ENCODE measurements around the gene ENAH.
"Not testable (repeated sequence)": the region's sequence is repeated elsewhere in the genome, so short reads cannot be mapped to it uniquely, and the experiment has no call there.

Gene ENAH

DNA sequence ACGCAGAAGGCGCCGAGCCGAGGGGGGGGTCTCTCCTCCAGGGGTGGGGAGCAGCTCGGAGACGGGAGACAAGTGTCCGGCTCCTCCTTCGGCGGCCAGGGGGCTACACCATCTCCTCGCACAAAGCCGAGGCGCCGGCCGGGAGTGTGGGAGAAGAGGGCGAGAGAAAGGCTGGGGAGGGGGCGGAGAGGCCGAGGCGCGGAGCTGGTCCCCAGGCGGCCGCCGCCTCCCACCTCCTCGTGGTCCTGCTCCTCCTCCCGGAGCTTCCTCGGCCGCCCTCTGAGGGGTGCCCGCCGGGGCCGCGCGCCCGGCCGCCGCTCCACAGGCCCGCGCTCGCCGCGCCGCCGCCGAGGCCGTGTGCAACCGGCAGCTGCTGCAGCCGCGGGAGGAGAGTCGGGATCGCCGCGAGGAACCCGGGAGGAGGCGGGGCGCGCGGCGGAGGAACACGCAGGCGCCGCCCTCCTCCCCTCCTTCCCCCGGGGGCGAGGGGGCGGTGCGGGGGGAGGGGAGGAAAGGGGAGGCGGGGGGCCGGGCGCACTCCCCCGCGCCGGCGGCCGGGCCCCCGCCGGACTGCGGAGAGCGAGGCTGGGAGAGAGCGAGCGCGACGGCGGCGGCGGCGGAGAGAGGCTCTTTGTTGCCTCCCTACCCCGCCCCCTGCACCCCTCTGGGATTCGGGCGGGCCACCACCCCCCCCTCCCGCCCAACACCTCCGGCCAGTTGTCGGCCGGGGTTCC lies at the start of gene ENAH:
ENAH (minus strand) TSS at position 395 of the 734 bp plus-strand sequence. CDS start 433 bp downstream, outside the sequence.
- DNase-seq = peak; percentile 14

DNA sequence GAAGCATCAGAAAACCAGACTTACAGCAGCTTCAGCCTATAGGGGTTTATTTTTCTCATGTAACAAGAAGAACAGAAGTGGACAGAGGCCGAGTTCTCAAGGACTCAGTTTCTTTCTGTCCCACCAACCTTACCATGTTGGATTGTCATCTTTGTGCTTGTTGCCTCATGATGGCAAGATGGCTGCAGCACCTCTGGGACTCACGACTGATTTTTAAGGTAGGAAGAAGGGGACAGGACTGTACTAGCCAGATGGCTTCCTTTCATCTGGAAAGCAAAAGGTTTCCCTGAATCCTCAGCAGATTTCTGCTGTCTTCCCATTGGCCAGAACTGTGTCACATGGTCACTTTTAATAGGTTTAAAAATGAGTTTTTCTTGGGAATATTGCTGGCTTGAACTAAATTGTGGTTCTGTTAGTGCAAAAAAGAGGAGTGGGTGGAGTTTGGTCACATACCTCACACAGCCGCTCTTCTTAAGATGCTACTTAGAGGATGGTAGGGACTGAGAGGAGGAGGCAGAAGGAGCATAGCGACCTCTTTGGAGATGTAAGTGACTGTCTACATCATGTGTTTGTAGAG lies 48.1 kb upstream of the ENAH start:
- DNase-seq = no peak

DNA sequence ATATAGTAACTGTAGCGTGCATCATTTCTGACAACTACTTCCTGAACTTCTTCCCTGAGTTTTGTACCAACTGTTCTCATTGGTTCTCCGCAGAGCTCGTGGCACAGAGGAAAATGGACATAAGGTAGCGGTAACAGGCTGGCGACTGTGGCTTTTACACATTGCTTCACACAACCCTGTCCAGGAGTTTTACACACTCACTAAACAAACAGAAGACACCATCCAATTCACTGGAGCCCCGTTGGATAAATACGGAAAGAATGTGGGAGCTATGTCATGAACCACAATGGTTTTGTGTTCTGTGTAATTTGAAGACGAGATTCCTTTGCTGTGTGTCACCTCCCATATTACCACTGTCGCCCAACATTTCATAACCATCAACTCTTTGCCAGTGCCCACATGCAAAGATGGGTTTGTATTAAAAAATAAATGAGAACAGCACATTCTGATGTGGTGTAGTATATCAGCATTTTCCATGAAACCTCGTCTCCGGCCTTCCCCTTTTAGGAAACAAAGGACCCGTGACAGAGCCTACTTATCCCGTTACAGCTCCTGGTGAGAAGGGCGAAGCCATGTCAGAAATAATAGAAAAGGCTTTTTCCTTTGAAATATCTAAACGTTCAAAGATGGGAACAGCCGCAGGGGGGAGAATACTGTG lies 47.4 kb upstream of the ENAH start:
- DNase-seq = no peak

DNA sequence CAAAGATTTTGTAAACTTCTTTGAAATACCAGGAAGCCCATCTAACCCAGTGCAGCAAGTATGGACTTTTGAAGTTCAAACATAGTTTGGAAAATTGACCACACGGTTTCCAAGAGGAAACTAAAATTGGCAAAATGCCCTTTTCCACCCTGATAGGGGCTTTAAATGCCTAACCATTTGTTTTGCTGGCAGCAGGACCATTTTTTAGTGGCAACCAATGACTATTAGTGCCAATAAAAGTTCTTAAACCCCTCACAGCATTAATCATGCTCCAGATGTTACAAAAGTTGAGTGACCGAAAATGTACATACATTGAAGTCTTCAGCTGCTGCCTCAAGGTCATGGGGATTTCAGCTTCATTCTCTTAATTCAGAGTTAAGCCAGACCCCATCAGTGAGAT lies 46.4 kb upstream of the ENAH start:
- DNase-seq = no peak

DNA sequence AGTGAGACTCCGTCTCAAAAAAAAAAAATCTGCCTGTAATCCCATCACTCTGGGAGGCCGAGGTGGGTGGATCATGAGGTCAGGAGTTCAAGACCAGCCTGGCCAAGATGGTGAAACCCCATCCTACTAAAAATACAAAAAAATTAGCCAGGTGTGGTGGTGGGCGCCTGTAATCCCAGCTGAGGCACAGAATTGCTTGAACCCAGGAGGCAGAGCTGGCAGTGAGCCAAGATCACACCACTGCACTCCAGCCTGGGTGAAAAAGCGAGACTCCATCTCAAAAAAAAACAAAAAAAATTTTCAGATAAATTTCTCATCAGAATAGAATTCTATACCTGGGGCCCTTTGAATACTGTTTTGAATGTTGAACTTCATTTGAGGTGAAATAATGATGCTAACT lies 45.3 kb upstream of the ENAH start:
- DNase-seq = not testable (repeated sequence)

DNA sequence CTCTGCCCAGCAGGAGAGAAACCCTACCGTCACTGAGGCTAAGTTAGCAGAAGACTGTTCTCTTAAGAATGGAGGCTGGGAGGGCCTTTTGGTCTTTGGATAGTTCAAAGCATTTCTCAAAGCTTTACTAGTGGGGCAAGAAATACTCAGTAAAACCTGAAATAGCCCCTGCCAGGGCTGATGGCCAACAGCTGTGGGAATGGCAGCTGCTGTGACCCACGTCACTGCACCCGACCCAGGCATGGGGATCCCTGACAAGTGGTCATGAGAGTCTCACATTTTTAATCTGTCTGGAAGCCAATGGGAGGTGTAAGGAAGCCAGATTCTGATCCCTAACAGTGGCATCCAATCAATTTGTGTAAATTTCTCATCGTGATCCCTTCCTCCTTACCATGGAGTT lies 44.5 kb upstream of the ENAH start:
- DNase-seq = no peak

DNA sequence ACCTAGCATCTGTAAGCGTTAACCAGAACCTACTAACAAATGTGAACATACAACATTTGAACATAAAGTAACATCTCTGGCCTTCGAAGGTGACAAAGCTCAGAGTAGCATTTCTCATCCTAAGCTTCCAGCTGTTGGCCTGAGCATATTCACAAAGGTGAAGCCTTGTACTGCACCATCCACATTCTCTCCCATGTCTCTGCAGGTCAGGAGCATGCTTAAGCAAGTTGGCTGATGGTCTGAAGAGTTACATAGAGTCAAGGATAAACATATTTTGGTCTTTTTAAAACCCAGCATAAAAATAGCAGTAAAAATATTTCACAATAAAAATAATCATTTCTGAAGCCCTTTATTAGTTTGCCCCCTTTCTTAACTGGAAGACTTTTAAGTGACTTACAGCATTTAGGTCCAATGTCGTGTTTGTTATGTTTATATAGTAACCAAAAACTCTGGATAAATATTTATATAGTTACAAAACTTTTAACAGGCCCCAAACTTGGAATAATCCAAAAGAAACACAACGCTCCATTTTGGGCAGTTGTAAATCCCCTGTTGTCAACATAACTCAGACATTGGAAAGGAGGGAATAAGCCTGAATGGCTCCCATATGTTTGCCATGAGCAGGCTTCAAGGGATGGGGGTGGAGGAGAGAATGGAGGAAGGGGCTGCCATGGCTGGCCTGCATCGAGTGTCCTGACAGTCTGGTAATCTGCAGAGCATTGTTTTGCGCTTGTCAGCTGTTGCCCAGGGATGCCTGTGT lies 42.8 kb upstream of the ENAH start:
- DNase-seq = no peak

DNA sequence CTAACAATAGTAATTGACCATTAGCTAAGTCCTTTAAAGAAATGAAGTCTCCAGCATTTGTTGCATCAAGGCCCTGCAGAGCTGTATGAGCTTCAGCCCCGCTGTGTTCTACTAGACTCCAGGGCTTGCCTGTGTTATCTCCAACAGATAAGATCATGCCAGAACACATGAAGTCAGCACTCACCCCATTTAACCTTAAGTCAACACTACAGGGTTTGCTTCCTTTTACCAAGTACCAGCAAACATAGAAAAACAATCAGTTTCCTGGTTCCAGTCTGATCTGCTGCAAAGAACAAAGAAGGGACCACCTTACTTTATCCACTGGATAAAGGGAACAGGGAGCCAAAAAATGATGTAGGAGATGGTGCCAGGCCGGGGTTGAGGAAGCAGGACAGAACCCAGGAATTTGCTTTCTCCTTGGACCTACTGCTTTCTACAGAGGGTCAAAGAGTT lies 41.3 kb upstream of the ENAH start:
- no peak for DNase-seq

DNA sequence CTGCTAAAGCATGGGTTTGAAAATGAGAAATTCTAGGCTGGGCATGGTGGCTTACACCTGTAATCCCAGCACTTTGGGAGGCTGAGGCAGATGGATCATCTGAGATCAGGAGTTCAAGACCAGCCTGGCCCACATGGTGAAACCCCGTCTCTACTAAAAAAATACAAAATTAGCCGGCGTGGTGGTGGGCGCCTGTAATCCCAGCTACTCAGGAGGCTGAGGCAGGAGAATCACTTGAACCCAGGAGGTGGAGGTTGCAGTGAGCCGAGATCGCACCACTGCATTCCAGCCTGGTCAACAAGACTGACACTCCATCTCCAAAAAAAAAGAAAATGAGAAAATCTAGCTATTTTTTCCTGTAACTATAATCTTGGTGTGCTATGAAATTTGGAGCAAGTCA lies 40.8 kb upstream of the ENAH start:
- DNase-seq = not testable (repeated sequence)

DNA sequence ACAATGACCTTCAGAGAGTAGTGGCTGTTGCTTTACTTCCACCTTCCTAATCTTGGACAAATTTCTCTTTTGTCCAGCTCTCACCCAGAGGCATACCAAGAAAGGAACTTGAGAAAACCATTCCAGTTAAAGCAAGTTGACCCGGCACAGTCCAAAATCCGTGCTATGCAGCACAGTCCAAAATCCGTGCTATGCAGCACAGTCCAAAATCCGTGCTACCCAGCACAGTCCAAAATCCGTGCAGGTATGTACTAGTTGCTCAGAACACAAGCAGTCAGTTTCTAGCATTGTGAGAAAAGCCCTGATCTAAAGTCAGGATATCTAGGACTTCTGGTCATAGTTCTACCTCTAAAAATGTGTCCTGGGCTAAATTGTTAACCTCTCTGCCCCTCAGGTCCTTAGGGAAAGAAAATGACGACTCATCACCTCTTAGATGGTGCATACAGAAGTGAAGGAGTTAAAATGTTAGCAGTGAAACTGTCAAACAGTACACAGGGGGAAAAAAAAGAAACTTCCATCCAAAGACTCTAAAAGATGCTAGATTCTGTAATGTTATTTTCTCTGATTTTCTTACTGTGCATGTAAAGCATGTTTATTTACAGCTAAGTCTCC lies 40.3 kb upstream of the ENAH start:
- no peak for DNase-seq

DNA sequence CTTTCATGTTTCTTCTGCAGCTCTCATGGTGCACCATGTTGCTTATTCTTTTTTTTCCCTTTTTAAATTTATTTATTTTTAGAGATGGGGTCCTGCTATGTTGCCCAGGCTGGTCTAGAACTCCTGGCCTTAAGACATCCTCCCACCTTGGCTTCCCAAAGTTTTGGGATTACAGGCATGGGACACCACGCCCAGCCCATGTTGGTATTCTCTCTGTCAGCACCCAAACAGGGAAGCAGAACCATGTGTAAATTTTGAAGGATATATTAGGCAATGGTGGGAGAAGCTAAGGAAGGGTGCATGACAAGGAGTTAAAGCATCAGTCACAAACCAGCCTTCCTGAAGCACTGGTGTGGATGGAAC lies 39.6 kb upstream of the ENAH start:
- no peak for DNase-seq

DNA sequence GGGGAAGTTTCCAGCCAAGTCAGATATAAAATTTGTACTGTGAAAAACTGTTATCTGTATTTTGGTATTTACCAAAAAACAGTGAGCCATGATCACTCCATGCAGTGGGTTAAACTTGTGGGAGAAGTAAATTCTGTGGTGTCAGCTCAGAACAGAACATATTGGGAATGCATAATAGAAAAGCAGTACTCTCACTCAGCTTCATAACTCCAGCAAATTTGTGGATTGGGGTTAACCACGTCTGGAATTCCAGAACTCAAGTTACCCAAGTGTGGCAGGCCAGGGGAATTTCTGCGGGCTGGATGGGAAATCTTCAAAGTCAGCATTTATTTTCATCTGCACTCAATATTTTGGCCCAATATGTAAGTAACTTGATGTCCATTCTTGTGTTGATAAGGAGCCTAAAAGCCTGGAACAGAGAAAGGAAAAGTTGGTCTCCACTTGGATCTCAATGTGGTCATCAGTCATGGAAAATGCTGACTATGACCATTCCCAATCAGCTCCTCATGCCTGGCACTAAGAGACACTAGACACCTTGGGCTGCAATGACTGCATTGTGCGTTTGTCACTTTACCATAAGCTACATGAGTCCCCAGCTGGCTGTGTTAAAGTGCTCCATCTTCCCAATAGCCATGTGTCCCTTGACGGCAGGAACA lies 39.1 kb upstream of the ENAH start:
- no peak for DNase-seq

DNA sequence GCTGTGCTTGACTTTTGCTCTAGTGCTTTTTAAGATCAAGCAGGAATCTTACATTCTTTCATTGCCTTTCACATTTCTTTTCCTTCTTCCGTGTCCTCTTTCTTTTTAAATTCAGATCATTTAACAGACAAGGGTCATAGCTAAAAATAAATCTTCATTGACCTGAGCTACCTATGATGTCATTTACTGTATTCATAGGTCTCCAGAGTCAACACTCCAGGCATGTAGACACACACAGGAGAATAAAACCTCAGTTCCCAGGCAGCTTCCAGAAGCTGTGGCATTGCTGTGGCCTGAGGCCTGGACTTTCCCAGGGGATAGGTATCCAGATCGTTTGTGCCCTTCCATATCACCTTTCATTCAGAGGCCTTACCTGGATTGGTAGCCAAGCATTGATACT lies 38.5 kb upstream of the ENAH start:
- DNase-seq = no peak

DNA sequence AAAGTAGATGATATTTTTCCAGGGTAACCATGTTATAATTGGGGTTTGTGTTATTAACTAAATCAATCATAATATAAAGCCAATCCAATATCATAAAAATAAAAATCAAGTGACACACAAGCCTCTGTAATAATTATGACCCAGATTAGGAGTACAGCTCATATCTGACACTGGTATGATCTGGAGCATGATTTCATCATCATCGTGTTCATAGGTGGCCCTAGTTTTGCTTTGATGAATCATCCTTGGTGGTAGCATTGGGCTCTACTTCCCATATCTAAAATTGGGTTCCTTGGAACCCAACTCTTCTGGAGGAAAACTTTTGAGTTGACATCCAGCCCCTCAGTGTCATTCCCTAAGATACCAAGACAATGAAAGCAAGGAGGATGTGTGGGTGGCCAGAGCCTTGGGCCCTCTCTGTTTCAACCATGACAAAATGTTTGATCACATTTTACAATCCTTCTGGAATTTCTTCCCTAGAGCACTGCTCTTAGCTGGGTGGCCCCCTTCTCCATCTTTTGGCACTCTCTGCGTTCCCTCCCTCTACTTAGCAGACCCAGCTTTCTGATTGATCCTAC lies 37.0 kb upstream of the ENAH start:
- no peak for DNase-seq

DNA sequence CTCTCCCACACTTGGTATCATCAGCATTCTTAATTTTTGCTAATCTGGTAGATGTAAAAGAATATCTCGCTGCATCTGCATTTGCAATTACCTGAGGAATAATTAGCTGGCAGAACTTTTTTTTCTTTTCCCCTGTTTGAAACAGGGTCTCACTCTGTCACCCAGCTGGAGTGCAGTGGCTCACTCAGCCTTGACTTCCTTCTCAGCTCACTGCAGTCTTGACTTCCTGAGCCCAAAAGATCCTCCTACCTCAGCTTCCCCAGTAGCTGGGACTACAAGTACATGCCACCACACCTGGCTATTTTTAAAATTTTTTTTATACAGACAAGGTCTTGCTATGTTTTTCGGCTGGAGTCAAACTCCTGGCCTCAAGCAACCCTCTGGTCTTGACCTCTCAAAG lies 35.4 kb upstream of the ENAH start:
- no peak for DNase-seq

DNA sequence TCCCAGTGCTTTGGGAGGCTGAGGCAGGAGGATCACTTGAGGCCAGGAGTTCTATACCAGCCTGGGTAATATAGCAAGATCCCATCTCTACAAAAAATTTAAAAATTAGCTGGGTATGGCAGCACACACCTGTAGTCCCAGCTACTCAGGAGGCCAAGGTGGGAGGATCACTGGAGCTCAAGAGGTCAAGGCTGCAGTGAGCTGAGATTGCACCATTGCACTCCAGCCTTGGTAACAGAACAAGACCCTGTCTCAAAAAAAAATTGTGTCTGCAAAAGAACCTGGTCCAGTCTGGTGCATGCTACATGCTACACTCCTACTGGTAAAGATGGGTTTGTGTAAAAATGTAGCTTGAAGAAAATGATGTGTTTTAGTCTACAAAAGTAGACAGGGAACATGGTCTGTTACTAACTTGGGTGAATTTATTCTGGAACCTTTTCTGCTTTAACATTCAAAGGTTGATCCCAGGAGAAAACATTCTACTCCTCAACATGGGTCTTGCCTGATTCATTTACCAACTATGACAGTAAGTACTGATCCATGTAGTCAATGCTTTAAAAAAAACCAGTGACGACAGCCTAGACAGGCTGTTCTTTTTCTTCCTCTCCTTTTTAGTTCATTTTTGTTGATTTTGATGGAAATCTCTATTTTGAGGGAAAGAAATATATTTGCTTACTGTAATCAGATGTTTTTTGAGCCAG lies 32.7 kb upstream of the ENAH start:
- DNase-seq = no peak

DNA sequence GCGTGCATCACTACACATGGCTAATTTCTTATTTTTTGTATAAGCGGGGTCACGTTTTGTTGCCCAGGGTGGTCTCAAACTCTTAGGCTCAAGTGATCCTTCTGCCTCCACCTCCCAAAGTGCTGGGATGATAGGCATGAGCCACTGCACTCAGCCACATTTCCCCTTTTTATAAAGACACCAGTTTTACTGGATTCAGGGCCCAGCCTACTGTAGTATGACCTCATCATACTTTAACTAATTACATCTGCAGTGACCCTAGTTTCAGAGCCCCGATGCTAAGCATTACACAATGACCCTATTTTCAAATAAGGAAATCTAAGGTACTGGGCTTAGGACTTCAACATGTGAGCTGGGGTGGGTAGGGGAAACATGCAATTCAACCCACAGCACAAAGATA lies 31.8 kb upstream of the ENAH start:
- DNase-seq = no peak

DNA sequence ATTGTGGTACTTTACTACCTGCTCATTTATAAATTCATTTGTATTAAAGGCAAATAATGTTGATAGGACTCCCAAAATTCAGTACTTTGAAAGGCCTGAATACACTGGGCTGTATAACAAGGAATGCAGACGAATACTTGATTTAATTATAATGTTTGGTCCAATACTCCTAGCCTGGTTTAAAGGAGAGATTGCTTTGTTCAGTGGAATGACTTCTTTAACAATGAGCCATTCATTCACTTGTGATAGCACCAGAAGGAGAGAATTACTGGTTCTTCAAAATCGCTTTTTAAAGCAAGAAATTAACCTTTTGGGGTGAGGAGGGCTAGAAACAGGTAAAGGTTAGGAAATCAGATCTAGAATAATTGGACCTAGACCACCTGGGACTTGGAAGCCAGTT lies 28.3 kb upstream of the ENAH start:
- no peak for DNase-seq

DNA sequence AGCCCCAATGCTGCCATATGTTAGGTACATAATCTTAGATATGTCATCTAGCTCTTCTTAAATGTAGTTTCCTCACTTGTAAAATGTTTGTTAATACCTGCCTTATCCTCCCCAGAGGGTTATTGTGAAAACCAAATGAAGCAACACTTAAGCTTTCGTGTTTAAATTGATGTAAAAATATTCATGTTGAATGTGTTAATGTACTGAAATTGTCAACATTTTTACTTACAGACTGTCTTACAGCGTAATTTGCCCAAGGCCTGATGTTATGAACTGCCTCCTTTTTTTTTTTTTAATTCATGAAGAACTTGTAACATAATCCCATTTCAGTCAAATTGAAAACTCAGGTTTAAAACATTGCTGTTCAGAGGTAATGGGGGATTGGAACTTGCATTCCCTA lies 25.6 kb upstream of the ENAH start:
- no peak for DNase-seq

DNA sequence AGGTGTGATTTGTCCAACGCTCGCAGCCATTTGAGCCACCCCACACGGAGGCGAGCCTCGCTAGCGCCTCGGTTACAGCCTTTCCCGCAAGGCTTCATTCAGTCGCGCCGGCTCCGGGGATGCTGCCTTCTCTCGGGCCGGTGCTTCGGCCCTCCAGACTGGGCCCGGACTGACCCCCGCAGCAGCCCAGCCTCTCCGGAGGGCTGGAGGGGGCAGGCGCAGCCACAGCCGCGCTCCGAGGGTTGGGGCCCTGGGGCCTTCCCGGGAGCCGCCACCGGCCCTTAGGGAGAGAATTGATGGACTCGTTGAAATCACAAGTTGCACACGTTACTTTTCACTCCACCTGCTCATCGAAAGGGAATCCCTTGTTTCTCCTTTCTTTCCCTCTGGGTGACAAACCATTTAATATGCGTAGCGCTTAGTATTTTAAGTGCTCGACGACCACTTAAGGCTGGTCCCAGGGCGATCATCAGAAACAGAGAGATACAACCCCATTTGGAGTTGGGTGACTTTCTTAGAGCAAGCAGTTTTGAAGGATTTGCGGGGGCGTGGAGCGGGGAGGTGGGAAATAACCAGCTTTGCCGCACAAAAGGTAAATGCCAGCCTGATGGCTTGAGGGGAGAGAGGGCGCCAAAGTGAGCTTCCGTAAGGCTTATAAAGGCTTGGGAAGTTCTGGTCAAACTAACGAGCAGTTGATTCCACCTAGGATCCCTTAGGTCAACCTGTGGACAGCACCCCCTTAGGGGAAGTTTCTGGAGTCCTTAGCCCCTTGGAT lies 24.6 kb upstream of the ENAH start:
- no peak for DNase-seq

DNA sequence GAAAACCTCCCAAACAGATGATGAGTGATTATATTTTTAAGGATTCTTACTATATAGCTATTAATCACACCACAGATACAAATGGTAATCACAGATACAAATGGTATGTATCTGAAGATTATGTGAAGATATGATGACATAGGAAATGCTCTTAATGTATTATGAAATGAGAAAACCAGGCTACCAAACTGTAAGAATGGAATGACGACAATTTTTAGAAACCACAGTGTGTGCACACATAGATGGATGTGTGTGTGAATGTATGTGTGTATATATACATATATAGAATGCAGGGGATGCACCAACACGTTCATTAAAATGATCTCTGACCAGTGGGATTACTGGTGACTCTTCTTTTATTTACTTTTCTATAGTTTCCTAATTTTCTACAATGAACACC lies 21.5 kb upstream of the ENAH start:
- no peak for DNase-seq

Measured in activated CD4-positive, alpha-beta T cell treated with anti-CD3 and anti-CD28 coated beads, Interleukin-2, amount 50 U/mL, for 16 hours (primary cell).